ENCODE measurements around the gene DPEP2NB. TPM values are rescaled to one million over a fixed set of nuclear protein-coding genes. Genes with fewer than 3 reads are reported as not detected.
A peak's percentile ranks its signal among the peaks of the same experiment; 100 is the strongest.

DPEP2NB gene
- total RNA-seq, 1 donor from 2014 or later: not detected

DNA sequence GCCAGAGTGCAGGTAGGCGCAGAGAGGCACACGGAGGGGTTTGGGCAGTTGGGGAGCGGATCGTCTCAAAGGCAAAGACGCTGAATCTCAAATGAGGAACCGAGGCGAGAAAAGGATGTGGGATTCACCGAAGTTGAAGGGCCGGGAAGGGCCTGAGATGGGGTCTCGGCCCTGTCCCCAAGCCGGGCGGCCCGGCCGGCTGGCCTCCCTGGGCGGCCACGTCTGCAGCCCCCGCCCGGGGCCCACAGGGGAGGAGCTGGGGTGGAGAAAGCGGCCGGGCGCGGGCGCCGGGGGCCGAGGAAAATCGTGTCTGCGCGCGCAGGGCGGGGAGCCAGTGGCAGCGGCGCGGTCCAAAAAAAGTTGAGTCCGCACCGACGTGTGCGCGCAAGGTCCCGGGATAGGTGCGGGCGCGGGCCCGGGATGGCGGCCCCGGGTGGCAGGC is 47.7 kb downstream of the DPEP2NB start:
- no peaks in the 10 kb centered on the region for H3K36me3 ChIP-seq (ENCODE audit: control insufficient read depth, insufficient read depth, low read length)
- peak overlapping the region; percentile 92 for H3K4me3 ChIP-seq (ENCODE audit: low read depth, low read length)
- no peak for DNase-seq (ENCODE audit: low read depth)
- TF ChIP-seq, protein P1, sequence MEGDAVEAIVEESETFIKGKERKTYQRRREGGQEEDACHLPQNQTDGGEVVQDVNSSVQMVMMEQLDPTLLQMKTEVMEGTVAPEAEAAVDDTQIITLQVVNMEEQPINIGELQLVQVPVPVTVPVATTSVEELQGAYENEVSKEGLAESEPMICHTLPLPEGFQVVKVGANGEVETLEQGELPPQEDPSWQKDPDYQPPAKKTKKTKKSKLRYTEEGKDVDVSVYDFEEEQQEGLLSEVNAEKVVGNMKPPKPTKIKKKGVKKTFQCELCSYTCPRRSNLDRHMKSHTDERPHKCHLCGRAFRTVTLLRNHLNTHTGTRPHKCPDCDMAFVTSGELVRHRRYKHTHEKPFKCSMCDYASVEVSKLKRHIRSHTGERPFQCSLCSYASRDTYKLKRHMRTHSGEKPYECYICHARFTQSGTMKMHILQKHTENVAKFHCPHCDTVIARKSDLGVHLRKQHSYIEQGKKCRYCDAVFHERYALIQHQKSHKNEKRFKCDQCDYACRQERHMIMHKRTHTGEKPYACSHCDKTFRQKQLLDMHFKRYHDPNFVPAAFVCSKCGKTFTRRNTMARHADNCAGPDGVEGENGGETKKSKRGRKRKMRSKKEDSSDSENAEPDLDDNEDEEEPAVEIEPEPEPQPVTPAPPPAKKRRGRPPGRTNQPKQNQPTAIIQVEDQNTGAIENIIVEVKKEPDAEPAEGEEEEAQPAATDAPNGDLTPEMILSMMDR (IDR thresholded peaks at IDR 0.05; ENCODE audit: insufficient read depth, low read length, poor library complexity, severe bottlenecking): no peak
- no peaks in the 10 kb centered on the region for H3K27me3 ChIP-seq (ENCODE audit: control insufficient read depth, insufficient read depth, low read length)

DNA sequence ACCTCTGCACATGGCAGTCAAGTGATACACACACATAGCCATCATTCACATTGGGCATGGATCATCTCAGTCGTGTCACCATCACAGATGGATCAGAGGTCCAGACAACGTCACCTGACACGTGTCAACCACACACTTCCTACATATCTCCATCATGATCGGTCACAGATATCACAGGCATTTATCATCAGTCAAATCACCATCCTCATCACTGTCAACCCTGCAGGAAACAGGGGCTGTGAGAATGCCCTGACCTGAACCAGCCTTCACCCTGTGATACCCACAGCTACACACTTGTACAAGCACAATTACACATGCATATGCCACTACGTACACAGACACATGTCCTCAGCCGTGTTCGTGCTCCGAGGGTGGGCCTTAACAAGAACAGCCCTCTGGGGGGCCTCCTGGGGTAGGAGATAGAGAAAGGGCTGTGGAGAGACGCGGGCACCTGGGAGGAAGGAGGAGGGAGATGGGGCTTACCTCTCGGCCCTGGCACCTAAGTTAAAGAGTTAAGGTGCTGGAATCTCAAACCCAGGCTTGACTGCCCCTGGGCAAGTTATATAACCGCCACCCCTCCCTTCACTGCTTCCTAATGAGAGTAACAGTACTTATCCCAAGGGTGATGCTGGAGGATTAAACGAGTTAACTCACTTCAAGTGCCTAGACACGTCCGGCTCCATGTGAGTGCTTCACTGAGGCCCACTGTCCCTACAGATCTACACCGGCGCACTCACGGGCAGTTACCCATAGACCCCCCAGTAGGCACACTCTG is 48.3 kb downstream of the DPEP2NB start:
- TF ChIP-seq, protein P1 (IDR thresholded peaks at IDR 0.05; ENCODE audit: insufficient read depth, low read length, poor library complexity, severe bottlenecking): no peak
- no peak for DNase-seq (ENCODE audit: low read depth)
- H3K36me3 ChIP-seq (ENCODE audit: control insufficient read depth, insufficient read depth, low read length): no peaks in the 10 kb centered on the region
- H3K27me3 ChIP-seq (ENCODE audit: control insufficient read depth, insufficient read depth, low read length): no peaks in the 10 kb centered on the region
- peak overlapping the region; percentile 92 for H3K4me3 ChIP-seq (ENCODE audit: low read depth, low read length)

DNA sequence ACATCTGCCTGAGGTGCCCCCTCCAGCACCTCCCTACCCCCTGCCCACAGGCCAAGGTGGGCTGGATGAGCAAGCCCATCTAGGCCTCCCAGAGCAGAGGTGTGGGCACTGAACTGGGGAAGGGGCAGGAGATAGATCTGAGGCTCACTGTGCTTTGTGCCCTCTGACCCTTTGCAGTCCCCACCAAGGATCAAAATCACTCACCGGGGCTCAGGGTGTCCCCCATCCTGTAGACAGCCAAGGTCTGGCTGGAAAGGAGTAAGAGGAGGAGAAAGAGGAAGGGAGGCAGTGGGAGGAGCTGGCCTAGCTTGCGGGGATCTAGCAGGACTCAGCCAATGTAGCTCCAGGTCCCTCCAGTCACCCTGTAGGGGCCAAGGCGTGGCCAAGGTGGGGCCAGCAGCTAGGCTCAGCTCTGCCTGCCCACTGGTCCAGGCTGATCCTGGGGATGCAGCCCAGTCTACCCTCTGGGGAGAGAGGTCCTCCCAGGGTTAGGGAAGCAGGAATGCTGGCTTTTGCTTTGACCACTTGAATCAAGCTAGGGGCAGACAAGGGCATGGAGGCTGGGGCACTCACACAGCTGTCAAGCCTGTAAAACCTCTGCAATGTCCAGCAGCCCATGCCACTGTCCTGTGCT is 49.0 kb downstream of the DPEP2NB start:
- H3K27me3 ChIP-seq (ENCODE audit: control insufficient read depth, insufficient read depth, low read length): no peaks in the 10 kb centered on the region
- no peak for DNase-seq (ENCODE audit: low read depth)
- H3K4me3 ChIP-seq (ENCODE audit: low read depth, low read length): peak overlapping the region; percentile 92
- H3K36me3 ChIP-seq (ENCODE audit: control insufficient read depth, insufficient read depth, low read length): no peaks in the 10 kb centered on the region
- TF ChIP-seq, protein P1 (IDR thresholded peaks at IDR 0.05; ENCODE audit: insufficient read depth, low read length, poor library complexity, severe bottlenecking): no peak

DNA sequence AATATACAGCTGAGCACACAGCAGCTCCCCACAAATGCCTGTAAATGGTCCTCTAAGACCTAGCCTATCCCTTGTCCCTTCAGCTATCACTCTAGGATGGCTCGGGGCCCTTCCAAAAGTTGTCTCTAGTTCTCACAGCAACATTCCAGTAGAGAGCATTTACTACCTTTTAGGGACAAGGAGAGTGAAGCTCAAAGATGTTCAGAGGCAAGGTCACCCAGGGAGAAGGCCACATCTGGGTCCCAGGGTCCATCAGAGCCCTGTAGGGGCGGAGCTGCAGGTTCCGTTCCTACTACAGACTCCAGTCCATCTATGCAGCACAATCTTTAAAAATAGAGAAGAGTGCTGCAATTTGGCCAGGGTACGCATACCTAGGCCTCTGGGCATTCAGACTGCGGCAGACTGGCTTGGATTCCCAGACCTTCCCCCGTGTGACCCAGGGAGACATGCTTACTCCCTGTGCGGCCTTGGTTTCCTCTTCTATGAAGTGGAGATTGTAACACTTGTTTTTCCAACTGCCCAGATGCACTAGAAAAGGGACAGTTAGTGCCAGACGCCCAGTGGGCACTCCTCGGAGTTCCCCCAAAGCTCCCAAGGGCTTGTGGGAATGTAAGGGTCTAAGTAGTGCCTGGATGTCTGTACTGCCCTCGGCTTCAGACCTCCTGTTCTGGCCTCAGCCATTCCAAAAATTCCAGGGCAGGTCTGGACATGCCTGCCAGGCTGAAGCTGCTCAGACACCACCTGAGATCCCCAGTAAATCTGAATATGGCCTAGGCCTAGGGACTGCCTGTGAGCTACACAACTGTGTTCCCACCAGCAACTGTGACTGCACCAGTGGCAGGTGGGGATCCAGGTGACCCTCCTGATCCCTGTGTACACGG is 49.8 kb downstream of the DPEP2NB start:
- H3K27me3 ChIP-seq (ENCODE audit: control insufficient read depth, insufficient read depth, low read length): no peaks in the 10 kb centered on the region
- H3K36me3 ChIP-seq (ENCODE audit: control insufficient read depth, insufficient read depth, low read length): no peaks in the 10 kb centered on the region
- TF ChIP-seq, protein P1 (IDR thresholded peaks at IDR 0.05; ENCODE audit: insufficient read depth, low read length, poor library complexity, severe bottlenecking): no peak
- no peak for DNase-seq (ENCODE audit: low read depth)
- no peak overlapping the region for H3K4me3 ChIP-seq (ENCODE audit: low read depth, low read length)

DNA sequence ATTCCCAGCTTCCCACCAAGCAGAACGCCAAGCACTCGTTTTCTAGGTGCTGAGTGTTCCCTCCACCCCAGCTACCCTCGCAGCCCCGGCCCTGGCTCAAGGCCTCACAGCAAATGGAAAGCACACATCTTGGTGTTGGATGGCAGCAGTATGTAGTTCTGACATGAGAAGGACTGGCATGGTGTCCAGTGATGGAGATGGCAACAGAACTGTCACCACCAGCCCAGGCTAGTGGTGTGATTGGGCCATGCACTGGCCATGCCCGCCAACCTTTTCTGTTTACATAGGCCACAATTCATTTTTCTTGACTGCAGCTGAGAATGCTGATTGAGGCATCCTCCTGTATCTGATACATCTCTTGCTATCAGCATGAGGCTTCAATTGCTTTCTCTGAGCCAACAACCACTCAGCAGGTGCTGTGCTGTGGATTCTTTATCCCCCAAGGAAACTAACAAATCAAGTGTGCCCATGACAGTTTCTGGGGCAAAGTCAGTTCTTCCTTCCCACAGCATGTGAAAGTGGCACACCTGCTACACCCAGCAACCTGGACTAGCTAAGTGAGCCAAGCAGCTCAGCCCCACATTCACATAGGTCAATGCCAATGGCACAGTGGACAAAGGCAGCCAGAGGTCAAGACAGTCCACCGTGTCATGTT is 51.1 kb downstream of the DPEP2NB start:
- no peaks in the 10 kb centered on the region for H3K27me3 ChIP-seq (ENCODE audit: control insufficient read depth, insufficient read depth, low read length)
- no peaks in the 10 kb centered on the region for H3K36me3 ChIP-seq (ENCODE audit: control insufficient read depth, insufficient read depth, low read length)
- DNase-seq (ENCODE audit: low read depth): no peak
- TF ChIP-seq, protein P1 (IDR thresholded peaks at IDR 0.05; ENCODE audit: insufficient read depth, low read length, poor library complexity, severe bottlenecking): no peak
- H3K4me3 ChIP-seq (ENCODE audit: low read depth, low read length): no peak overlapping the region

All from kidney epithelial cell (primary cell).